Measurements from ENCODE around the gene NRP2.

The NRP2 gene

DNA sequence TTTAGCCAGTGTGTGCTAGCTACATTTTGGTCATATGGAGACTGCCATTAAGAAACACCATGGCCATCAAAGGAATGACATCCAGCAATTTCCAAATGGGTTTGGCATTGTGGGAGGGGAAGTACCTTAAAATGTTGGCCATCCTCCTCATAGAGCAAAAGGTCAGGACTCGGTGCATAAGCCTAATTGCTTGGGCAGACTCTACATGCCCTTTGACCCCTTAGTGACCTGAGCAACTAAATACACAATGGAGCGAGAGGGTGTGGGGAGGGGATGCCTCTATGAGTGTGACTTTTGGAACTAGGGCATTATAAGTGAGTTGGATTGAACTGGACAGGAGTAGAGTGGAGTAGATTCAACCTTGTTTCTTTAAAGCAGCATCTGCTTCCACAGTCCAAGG, 44.9 kb downstream of the NRP2 start:
- no peak for DNase-seq

DNA sequence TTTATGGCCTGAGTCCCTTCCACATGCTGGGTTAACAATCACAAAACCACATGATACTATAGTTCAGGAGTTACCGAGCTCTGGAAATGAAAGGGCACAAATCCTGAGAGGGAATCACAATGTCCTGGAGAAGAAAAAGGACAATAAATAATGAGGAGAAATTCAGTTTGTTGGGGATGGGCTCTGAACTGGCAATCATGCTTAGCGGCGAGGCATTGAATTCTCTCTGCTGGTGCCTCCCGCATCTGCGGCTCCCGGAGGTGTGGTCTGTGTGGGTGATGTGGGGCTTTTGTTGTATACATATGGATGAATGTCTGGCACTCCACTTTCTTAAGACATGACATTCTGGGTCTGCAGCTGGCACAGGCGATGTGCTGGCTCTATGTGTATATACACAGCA, 46.1 kb downstream of the NRP2 start:
- peak in 2 of 58 donors; percentile 34 to 35 for DNase-seq

DNA sequence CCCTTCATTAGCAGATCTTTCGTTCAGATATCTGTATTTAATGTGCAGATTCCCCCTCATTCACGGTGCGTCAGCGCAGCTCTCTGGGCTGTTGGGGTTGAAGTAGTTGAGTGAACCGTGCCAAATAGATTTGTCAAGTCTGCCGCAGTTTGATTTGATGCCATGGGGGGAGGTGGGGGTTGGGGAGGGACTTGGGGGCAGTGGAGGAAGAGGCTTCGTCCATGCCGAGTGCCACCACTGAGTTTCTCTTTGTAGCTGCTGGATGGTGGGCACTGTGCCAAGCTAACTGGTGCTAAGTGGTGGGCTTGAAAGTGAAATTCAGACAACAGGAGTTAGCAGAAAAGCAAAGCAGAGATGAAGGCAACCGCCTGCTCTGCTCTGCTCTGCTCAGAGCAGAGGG, 47.9 kb downstream of the NRP2 start:
- DNase-seq: peak in 10 of 58 donors; percentile 15 to 60 (median 33)

DNA sequence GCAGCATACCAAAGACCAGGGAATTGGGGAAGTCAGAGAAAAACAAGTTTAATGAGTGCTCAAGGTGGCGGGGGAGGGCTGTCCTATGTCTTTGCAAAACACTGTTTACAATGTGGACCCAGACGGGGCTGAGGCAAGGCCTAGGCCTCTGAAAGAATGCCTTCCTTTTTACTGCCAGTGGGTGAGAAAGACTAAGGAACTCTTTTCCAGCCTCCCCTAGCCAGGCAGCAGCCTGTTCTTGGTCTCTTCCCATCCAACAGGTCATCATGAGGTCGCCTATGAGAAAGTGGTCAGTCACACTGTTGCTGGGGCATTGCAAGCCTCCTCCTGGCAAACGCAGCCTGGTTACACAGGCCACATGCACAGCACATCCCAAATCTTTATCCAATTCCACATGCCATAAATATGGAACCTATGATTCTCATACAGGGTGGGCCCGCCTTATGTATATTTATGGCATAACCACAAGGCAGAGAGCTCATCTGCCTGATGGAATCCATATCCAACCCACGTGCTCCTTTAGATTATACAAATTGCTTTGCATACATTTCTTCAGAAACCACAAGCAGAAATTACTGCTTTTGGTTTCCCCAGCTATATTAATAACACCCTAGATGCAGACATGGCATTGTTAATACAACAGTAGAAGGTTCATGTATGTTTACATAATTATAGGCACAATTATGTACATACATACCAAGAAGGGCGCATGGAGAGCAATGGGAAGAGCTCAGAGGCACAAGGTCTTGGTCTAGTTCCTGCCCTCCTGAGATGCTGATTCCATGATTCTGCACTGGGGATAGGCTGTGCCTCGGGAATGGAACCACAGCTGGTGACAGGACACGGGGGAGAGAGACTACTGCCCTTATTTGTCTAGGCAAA, 48.6 kb downstream of the NRP2 start:
- peak in 6 of 58 donors; percentile 19 to 59 (median 34) for DNase-seq

DNA sequence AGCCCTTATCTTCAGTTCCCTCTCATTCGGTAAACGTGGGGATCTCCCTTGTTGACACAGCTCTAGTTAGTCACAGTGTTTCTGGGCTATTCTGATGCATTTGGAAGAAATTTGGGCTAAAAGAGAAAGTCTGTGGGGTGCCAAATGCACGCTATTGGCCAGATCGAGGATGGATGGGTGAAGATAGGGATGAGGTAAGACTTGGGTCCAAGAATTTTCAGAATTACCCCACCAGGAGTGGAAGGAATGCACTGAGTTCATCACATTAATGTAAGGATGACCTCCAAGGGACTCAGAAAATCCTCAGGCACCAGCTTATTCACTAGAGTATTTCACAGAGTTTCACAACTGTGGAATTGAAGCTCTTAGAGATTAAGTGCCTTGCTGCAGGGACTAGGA, 49.3 kb downstream of the NRP2 start:
- no peak for DNase-seq

DNA sequence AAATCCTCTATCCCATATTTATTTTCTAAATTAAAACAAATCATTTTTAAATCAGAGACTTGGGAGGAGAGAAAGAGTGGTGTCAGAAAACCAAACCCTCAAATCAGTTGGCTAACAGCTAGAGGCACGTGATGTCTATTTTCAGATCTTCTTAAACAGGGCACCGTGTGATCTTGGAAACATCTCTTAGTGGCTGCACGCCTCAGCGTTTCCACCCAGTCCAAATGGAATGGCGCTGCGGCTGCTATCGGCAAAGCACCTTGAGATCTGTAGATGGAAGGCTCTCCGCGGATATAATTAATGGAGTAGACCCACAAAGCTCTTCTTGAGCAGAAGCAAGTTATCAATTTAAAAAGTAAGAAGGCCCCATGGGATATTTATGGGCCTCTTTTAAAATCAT, 50.0 kb downstream of the NRP2 start:
- no peak for DNase-seq

DNA sequence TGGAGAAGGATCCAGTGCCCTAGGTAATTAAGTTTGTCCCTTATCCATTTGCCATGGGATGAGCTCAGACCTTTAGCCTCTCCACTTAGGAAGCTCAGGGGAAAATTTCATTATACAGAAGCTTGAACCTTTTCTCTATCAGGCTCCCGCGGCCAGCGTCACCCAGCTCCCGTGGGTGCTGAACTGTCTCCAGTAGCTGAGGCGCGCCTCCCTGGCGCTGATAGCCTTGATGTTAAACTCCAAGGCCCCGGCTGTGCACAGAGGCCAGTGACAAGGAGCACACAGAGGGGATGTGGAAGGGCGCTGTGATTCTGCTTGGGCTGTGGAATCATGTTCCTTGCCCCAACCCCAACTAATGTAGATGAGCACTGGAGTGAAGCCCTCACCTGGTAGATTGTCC, 50.8 kb downstream of the NRP2 start:
- DNase-seq: no peak

DNA sequence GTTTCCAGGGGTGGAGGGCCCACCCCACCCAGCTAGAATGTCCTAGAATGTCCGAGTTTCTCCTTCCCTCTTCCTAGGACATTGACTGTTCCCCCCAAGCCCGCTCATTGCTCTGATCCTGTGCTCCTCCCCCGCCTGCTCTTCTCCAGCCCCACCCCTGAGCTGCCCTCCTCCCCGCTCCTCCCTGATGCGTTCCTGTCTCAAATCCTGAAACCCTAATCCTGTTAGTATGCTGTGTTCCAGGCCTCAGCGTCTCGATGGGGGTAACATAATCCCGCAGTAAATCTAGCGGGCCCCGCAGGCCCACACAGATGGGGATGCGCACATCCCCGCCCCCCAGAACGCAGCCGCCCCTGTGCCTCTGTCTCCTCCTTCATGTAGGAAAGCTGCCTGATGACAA, 51.3 kb downstream of the NRP2 start:
- DNase-seq: no peak

DNA sequence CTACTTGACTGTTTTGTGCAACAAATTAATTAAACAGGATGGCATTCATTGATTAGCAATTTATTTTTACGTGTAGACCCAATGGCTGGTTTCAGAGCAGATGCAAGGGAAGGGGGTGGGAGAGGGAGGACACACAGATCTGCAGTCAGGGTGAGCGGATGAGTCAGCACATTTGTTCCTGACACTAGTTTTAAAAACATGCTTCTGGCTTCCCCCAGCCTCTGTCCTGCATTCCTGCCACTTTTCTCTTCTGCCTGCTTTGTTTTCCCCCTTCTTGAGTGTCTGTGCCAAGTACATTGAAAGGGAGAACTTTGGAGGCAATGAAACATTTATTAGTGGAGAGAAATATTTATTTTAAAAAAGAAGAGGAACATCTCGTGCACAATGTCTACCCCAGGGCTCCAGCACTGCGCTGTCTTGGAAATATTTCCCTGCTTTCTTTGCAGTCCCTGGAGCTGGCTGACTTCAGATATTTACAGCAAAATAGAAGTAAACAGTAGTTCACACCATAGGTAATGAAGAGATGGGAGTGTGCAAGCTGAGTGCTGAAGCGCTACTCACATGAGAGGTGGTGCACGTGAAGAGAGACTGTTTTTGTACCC, 52.2 kb downstream of the NRP2 start:
- peak in 5 of 58 donors; percentile 11 to 38 (median 23) for DNase-seq

DNA sequence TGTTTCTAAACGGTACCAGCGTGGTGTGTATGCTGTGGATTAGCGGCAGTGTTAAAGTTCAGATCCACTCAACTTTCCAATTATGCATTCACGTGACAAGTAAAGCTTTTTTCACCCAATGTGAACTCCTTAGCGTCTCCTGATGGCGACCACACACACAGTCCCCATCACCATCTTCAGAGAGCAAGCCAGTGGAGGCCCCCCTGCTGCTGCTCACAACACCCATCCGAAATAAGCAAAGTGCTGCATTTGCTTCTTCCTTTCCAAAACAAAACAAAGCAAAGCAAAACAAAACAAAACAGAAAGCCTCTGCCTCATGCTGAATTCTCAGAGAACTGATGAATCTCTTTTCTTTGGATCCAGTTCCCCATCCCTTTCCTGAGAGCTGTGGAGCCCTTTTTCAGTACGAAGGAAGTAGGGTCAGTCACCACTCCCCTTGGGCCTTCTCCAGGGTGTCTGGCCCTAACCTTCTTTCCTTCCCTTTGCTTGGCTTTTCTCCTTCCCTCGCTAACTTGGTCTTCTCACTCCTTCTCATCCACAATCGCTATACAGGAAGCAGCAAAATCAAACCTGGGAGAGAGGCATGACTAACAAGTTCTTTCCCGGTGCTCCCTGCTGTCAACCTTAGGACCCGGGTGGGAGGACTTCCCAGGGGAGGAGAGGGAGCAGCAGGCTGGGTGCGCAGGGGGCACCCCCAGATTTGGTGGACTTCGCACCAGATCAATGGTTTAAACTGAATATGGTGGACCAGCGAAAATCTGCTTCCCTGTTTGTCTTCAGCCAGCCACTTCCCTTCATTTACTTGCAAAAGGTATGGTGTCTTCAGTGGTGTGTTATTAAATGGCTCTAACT, 56.0 kb downstream of the NRP2 start:
- DNase-seq: no peak

DNA sequence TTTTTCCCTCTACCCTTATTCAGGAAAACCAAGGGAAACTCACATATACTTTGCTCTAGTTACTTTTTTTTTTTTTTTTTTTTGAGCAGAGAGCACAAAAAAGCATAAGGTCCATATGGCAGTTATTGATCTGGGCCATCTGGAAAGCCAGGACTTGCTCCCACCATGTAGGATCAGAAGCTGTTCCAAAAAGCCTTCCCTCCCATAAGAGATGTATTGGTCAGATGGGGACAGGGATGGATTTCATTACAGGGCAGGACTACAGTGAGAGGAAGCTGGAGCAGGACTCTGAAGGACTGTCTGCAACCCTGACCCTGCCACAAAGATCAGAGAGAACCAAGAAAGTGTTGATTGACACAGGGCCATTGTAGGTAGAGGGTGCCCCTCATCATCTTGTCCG, 57.3 kb downstream of the NRP2 start:
- no peak for DNase-seq

DNA sequence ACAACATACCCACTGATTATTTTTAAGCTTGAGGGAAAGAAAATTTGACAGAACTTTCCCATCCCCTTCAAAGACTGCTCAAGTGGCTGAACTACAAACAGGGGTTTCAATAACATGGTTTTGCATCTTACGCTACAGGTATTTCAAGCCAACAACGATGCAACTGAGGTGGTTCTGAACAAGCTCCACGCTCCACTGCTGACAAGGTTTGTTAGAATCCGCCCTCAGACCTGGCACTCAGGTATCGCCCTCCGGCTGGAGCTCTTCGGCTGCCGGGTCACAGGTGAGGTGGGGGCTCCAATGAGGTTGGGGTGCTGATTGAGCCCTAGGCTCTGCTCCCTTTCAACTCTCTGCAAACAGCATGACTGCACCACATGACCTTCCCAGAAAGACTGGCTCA, 58.1 kb downstream of the NRP2 start:
- no peak for DNase-seq

DNA sequence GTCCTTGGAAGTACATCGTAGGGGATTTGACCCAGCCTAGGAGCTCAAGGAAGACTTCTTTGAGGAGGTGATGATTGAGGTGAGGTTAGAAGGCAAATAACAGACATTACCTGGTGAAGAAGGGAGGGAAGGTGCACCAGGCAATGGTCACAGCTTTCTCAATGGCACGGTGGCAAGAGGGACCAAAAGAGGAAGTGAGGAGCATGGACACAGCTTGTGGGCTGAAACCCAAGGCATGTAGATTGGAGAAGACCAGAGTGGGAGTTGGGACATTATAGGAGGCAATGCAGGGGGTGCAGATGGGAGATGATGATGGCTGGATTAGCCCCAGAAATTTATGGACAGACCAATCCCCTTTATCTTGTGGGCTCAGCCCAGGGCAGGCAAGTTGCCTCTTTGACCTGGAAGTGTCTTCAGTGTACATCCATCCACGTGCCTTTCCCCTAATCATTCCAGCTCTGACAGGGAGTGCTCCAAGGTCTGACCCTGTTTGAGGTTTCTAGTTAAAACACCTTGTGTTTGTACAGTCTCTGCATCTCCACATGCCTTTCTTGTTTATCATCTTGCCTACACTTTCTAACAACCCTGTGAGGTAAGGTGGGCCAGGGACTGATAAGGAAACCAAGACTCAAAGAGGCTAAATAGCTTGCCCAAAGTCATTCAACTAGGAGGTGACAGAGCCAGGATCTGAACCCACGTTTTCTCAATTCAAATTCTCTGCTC, 59.1 kb downstream of the NRP2 start:
- no peak for DNase-seq

DNA sequence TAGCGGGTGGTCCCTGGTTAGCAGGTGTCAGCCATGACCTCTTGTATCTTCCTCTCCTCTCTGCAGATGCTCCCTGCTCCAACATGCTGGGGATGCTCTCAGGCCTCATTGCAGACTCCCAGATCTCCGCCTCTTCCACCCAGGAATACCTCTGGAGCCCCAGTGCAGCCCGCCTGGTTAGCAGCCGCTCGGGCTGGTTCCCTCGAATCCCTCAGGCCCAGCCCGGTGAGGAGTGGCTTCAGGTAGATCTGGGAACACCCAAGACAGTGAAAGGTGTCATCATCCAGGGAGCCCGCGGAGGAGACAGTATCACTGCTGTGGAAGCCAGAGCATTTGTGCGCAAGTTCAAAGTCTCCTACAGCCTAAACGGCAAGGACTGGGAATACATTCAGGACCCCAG, 60.8 kb downstream of the NRP2 start:
- DNase-seq: no peak

DNA sequence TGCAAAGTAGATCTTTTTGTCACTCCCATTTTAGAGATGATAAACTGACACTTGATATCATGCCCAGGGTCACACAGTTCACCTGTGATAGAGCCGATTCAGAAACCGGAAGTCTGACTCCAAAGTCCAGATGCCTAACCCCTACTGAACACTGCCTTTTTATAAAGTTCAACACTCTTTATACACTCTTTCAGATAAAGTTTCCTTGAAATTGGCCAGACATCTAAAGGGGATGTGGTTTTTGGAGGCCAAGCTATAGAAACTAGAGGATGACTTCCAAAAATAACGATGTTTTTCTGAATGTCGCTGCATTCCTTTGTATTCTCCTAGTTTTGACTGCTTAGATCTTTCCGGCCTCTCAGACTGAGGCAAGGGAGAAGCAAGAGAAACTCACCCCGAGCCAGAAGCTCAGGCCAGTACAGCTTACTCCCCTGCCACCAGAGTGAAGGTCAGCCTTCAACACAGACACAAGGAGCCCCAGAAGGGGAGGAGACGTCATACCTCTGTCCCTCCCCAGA, 61.8 kb downstream of the NRP2 start:
- DNase-seq: no peak

DNA sequence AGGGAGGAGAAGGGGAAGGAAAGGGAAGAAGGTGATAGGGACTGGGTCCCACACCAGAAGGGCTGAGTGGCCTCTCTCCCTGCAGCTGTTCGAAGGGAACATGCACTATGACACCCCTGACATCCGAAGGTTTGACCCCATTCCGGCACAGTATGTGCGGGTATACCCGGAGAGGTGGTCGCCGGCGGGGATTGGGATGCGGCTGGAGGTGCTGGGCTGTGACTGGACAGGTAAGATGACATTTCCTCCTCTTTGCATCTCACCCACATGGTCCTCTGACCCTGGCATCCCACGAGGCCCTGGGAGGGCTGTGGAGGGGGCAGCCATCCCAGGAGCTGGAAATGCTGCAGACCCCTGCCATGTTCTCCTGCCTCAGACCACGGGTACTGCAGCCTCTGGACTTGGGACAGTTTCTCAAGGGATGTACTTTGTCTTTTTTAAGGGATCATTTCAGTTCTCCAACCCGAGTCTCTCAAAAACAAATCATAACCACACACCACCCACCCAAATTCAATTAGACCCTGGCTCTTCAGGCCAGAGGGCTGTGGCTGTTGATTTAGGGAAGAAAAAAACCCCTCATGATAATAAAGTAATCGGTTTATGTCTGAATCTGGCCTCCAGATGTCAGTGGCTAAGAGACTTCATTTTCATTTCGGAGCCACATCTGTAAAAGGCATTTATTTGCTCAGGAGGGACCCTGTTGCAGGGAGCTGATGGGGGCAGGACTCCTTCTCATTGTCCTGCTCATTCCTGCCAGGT, 63.5 kb downstream of the NRP2 start:
- DNase-seq: no peak

DNA sequence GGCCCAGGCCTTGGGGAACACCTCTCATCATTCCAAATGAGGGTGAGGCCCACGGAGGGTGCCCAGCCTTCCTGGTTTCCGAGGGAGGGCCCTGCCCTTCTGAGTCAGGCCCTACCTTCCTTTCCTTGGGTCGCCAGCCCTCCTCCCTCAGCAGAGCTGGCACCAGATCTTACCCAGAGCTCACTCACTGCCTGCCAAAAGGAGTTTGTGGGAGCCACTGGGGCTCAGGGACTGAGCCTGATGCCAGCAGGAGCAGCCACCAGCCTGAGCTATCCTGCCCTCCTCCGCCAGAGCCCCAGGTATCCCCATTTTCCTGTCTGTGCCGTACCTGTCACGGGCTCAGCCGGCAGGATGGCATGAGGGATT, 64.1 kb downstream of the NRP2 start:
- peak in 3 of 58 donors; percentile 11 to 39 (median 20) for DNase-seq

DNA sequence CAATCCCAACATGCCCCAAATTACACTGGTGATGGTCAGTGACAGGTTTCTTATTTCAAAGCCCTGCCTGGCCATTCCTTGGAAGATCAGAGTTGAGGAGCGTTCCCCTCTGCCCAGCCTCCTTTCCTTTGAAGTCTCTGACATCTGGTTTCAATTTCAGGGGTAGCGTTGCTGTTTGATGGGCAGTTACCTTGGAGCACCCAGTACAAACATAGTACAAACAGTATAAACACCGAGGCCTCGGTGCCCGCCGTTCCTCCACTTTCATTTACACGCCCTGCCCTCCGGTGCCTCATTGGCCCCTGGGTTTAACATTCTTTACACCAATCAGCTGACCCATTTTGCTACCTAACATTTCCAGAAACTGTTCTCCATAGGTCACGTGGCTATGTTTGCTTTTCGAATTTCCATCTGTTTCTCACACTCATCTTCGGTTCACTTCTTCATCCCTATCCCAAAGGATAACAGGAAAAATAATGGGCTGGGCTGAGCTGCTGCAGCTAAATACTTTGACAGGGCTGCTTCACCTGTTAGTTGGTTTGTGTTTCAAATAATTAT, 65.6 kb downstream of the NRP2 start:
- no peak for DNase-seq

DNA sequence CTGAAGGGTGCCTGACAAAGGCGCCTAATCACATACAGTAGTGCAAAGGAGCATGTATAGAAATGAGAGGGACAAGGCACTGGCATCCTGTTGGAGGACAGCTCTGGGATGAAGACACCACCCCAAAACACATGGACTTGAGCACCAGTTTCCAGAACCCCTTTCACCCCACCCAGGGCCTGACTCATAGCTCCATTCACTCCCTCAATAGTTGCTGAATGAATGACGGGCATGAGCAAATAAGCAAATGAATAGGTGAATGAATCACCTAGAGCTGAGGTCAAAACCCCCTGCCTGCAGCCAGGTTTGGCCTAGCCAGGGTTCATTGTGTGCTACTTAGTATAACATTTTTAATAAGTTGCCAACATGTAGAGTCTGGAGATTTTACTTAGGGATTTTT, 66.3 kb downstream of the NRP2 start:
- DNase-seq: no peak

DNA sequence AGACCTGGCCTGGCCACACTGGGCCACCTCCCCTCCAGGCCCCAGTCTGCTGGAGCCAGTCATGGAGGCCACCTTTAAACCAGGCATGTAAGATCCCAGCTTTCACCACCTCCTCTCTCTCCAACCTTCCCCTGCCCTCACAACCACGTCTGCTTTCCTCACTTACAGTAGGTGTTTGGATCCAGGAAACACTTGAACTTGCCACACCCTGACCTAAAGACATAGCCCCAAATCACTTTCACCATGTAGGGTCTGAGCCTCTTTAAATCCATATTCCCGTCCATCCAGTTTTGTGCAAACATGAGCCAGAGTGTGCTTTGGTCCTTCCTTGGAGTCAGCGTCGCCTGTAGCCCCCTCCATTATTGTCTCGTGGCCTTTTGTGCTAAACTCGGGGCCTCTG, 66.8 kb downstream of the NRP2 start:
- no peak for DNase-seq

Measured in anterior cingulate cortex (tissue), 58 donors.